Measurements from ENCODE around the gene FAM110A. TPM values are rescaled to one million over a fixed set of nuclear protein-coding genes. Genes with fewer than 3 reads are reported as not detected.

The FAM110A gene
- total RNA-seq, 1 donor from 2014 or later, result 18.3 TPM

- no peak for TF ChIP-seq CTCF (conservative IDR thresholded peaks at IDR 0.05; ENCODE audit: low read depth, low read length)
- no peak for DNase-seq (ENCODE audit: low read depth)
- no peak overlapping the region for H3K4me3 ChIP-seq (ENCODE audit: low read depth, low read length)
Observed at GRCh38 chr20:872855-873520, 39.5 kb downstream of the FAM110A start.

GRCh38 chr20:873875-874607 is 40.5 kb downstream of the FAM110A start:
- no peak for DNase-seq (ENCODE audit: low read depth)
- no peak for TF ChIP-seq CTCF (conservative IDR thresholded peaks at IDR 0.05; ENCODE audit: low read depth, low read length)
- H3K4me3 ChIP-seq (ENCODE audit: low read depth, low read length), result no peak overlapping the region

DNA sequence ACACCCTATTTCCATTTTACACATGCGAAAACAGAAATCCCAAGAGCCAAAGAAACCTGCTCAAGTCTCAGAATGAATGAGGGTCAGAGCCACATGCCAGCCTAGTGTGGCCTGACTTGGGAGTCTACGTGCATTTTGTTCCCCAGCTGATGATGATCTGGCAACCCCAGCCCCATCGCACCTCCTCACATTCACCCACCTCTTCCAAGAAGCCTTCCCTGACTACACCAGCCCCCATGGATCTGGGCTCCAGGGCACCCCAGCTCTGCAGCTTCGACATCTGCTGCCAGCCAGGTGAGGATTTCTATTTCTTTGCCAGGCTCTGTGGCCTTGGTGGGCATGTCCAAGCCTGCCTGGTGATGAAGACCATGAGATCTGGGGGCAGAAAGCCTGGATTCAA is 41.6 kb downstream of the FAM110A start:
- no peak for TF ChIP-seq CTCF (conservative IDR thresholded peaks at IDR 0.05; ENCODE audit: low read depth, low read length)
- H3K4me3 ChIP-seq (ENCODE audit: low read depth, low read length), result no peak overlapping the region
- no peak for DNase-seq (ENCODE audit: low read depth)

DNA sequence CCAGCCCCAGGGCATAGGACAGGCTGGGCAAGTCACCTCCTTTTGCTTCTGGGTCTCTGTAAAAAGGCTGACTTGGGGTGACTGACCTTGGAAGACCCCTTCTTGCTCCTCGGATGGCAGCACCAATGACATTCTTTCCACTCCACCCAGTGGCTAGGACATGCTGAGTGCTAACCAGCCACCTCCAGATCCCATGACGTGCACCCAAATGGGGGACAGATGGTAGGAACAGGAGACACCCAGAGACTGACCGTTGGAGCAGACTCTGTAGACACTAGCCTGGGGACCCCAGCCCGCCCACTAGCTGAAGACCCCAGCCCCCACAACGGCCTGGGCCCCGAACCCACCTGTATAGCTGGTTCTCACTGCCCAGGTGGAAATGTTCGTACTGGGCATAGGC is 44.3 kb downstream of the FAM110A start:
- DNase-seq (ENCODE audit: low read depth), result no peak
- H3K4me3 ChIP-seq (ENCODE audit: low read depth, low read length), result no peak overlapping the region
- no peak for TF ChIP-seq CTCF (conservative IDR thresholded peaks at IDR 0.05; ENCODE audit: low read depth, low read length)

DNA sequence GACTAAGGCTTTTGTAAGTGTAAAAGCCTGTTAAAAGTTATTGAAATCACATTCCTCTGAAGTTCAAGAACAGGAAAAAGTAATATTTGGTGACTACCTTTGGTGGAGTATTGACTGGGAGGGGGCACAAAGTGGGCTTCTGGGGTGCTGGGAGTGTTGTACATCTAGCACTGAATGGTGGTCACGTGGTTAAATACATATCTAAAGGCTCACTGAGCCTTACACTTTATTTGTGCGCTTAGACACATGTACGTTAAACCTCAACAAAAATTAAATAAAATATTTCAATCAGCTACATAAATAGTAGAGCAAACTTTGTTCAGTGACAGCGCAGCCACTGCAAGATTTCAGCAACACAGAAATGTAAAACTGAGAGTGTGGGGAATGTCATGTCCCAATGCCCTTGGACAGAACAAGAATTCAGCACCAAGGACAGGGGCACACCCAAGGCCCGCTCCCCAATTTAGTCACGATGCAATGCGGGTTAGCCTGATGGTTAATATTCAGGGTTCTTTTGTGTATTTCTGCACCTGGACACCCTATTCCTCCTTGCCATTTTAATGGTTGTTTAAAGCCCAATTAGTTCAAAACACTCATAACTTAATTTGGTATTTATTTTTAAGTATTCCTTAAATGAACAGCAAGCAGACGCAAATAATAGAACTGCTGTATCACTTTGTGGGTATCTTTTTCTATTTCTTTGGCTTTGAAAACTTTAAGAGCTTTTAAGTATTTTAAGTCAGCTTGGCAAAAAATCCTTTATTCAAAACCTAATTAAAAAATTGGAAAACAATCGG is 45.2 kb downstream of the FAM110A start:
- DNase-seq (ENCODE audit: low read depth), result no peak
- TF ChIP-seq CTCF (conservative IDR thresholded peaks at IDR 0.05; ENCODE audit: low read depth, low read length), result no peak
- no peak overlapping the region for H3K4me3 ChIP-seq (ENCODE audit: low read depth, low read length)

- no peak for DNase-seq (ENCODE audit: low read depth)
- H3K4me3 ChIP-seq (ENCODE audit: low read depth, low read length), result no peak overlapping the region
- no peak for TF ChIP-seq CTCF (conservative IDR thresholded peaks at IDR 0.05; ENCODE audit: low read depth, low read length)
Observed at GRCh38 chr20:879626-880025, 46.1 kb downstream of the FAM110A start.

Measured in epithelial cell of proximal tubule (primary cell).